Esophagus (tissue), 2 donors: ENCODE measurements around the gene FAM168A. TPM values are rescaled to one million over a fixed set of nuclear protein-coding genes. Genes with fewer than 3 reads are reported as not detected.

Source experiments
- H3K27ac ChIP-seq, 2 donors: one replicate each; pipeline ENCODE4 v1.5.1; 2013; ENCODE audit warnings: low read depth in 2 of 2, mild to moderate bottlenecking in 2 of 2, inconsistent platforms in 1 of 2, low read length in 1 of 2, moderate library complexity in 1 of 2
- H3K27me3 ChIP-seq, 2 donors: one replicate each; pipeline ENCODE4 v1.6.1; 2013; ENCODE audit warnings: low read length in 2 of 2, control low read depth in 1 of 2, mild to moderate bottlenecking in 1 of 2; ENCODE audit not compliant: insufficient read depth in 2 of 2, control insufficient read depth in 1 of 2
- H3K36me3 ChIP-seq, 2 donors: one replicate each; pipeline ENCODE4 v1.6.1; 2013; ENCODE audit warnings: low read length in 1 of 2; ENCODE audit not compliant: control insufficient read depth in 2 of 2, insufficient read depth in 2 of 2
- H3K4me1 ChIP-seq, 2 donors: one replicate each; pipeline ENCODE4 v1.6.1; 2013; ENCODE audit warnings: low read length in 1 of 2; ENCODE audit not compliant: control insufficient read depth in 2 of 2, insufficient read depth in 2 of 2
- H3K4me3 ChIP-seq, 2 donors: one replicate each; pipeline ENCODE4 v1.5.1; 2013; ENCODE audit warnings: low read length in 2 of 2, mild to moderate bottlenecking in 2 of 2, low read depth in 1 of 2, moderate library complexity in 1 of 2
- H3K9me3 ChIP-seq, 2 donors: one replicate each; pipeline ENCODE4 v1.6.1; 2013; ENCODE audit warnings: mild to moderate bottlenecking in 2 of 2, low read depth in 1 of 2, low read length in 1 of 2, moderate library complexity in 1 of 2; ENCODE audit not compliant: control insufficient read depth in 2 of 2, insufficient read depth in 1 of 2
- WGBS, 2 donors: extraction: QIAGEN DNeasy Blood & Tissue Kit; methylation state at CpG; one replicate each; pipeline ENCODE4 v1.1.7; 2013; 5-methylcytosine and 5-hydroxymethylcytosine counted together
- polyA plus RNA-seq, 2 donors: library from polyadenylated mRNA; stranded (reverse); fragments of 200-250 nt; gene quantifications; one replicate each; pipeline ENCODE4 v1.2.3, GENCODE V29; 2013
- donor health status: healthy with polysubstance abuse.
- donor health status: Bipolar disorder and iron deficiency.

FAM168A gene
- polyA plus RNA-seq, 2 donors = 4.0 TPM

GRCh38 chr11:73510877-73511276, 87.0 kb downstream of the FAM168A start:
- no peaks in the 10 kb centered on the region for H3K9me3 ChIP-seq
- WGBS, 2 donors = 87 to 88% methylated on average over 4 of the region's 4 CpGs

GRCh38 chr11:73510106-73510505, 87.8 kb downstream of the FAM168A start:
- Histone ChIP-seq H3K27me3 (no peaks in the 10 kb centered on the region), H3K4me3 (no peak overlapping the region), H3K27ac (no peak overlapping the region), H3K9me3 (no peaks in the 10 kb centered on the region), H3K4me1 (no peaks in the 10 kb centered on the region), H3K36me3 (no peaks in the 10 kb centered on the region)
- WGBS, 2 donors = 79 to 96% methylated on average over 4 of the region's 4 CpGs

More at GRCh38 chr11:73510877-73511276, 87.0 kb downstream of the FAM168A start:
- no peaks in the 10 kb centered on the region for H3K27me3 ChIP-seq
- H3K4me1 ChIP-seq = no peaks in the 10 kb centered on the region
- no peak overlapping the region for H3K4me3 ChIP-seq
- H3K27ac ChIP-seq = no peak overlapping the region
- H3K36me3 ChIP-seq = no peaks in the 10 kb centered on the region

GRCh38 chr11:73509188-73509587, 88.7 kb downstream of the FAM168A start:
- H3K36me3 ChIP-seq = no peaks in the 10 kb centered on the region
- H3K27me3 ChIP-seq = no peaks in the 10 kb centered on the region
- no peak overlapping the region for H3K27ac ChIP-seq
- 23 to 38% methylated on average over 1 of the region's 1 CpG for WGBS, 2 donors
- no peaks in the 10 kb centered on the region for H3K4me1 ChIP-seq
- no peaks in the 10 kb centered on the region for H3K9me3 ChIP-seq
- no peak overlapping the region for H3K4me3 ChIP-seq

GRCh38 chr11:73508243-73509176, 89.4 kb downstream of the FAM168A start:
- Histone ChIP-seq H3K4me1 (no peaks in the 10 kb centered on the region), H3K27ac (no peak overlapping the region), H3K4me3 (no peak overlapping the region), H3K9me3 (no peaks in the 10 kb centered on the region), H3K27me3 (no peaks in the 10 kb centered on the region), H3K36me3 (no peaks in the 10 kb centered on the region)
- 94 to 96% methylated on average over 10 of the region's 10 CpGs for WGBS, 2 donors

- Histone ChIP-seq H3K9me3 (no peaks in the 10 kb centered on the region), H3K4me1 (no peaks in the 10 kb centered on the region), H3K27me3 (no peaks in the 10 kb centered on the region), H3K27ac (no peak overlapping the region), H3K36me3 (no peaks in the 10 kb centered on the region), H3K4me3 (no peak overlapping the region)
- WGBS, 2 donors = 78 to 84% methylated on average over 2 of the region's 2 CpGs
Measured at GRCh38 chr11:73507086-73507485, 90.8 kb downstream of the FAM168A start.

GRCh38 chr11:73506038-73506437, 91.9 kb downstream of the FAM168A start:
- no peaks in the 10 kb centered on the region for H3K27me3 ChIP-seq
- no peak overlapping the region for H3K27ac ChIP-seq
- 90 to 97% methylated on average over 2 of the region's 2 CpGs for WGBS, 2 donors
- H3K36me3 ChIP-seq = no peaks in the 10 kb centered on the region
- H3K9me3 ChIP-seq = no peaks in the 10 kb centered on the region
- H3K4me1 ChIP-seq = no peaks in the 10 kb centered on the region
- no peak overlapping the region for H3K4me3 ChIP-seq

GRCh38 chr11:73498343-73498742, 99.6 kb downstream of the FAM168A start:
- Histone ChIP-seq H3K27me3 (no peaks in the 10 kb centered on the region), H3K4me3 (no peak overlapping the region), H3K27ac (no peak overlapping the region), H3K36me3 (no peaks in the 10 kb centered on the region), H3K4me1 (peaks cover 0 to 4% of the 10 kb centered on the region in 2 donors), H3K9me3 (no peaks in the 10 kb centered on the region)
- 78 to 79% methylated on average over 6 of the region's 6 CpGs for WGBS, 2 donors

- Histone ChIP-seq H3K9me3 (no peaks in the 10 kb centered on the region), H3K27me3 (no peaks in the 10 kb centered on the region), H3K27ac (no peak overlapping the region), H3K4me1 (peaks cover 0 to 4% of the 10 kb centered on the region in 2 donors), H3K36me3 (no peaks in the 10 kb centered on the region), H3K4me3 (no peak overlapping the region)
- 95 to 98% methylated on average over 6 of the region's 6 CpGs for WGBS, 2 donors
Measured at GRCh38 chr11:73496134-73496533, 101.8 kb downstream of the FAM168A start.

GRCh38 chr11:73495731-73496130, 102.2 kb downstream of the FAM168A start:
- Histone ChIP-seq H3K36me3 (no peaks in the 10 kb centered on the region), H3K27me3 (no peaks in the 10 kb centered on the region), H3K4me3 (no peak overlapping the region), H3K27ac (no peak overlapping the region), H3K4me1 (peaks cover 2 to 4% of the 10 kb centered on the region in 2 donors), H3K9me3 (no peaks in the 10 kb centered on the region)
- WGBS, 2 donors = 96 to 98% methylated on average over 2 of the region's 2 CpGs
